WTC11 (cell line): ENCODE measurements around the gene NSD1.

Experiments used
- CTCF ChIP-seq: fragments of 200-600 bp; IDR thresholded peaks from 2 replicates; pipeline ENCODE4 v1.8.0; 2022; ENCODE audit warnings: antibody characterized with exemption
- E2F5 ChIP-seq: sonication (generic); formaldehyde crosslinking; IDR thresholded peaks from 2 replicates; pipeline ENCODE4 v1.8.1; 2022; ENCODE audit warnings: mild to moderate bottlenecking, moderate library complexity, missing genetic modification reagents
- TF ChIP-seq, protein P1 (sequence below): fragments of 250-450 bp; sonication (Bioruptor Pico); IDR thresholded peaks from 2 replicates; pipeline ENCODE4 v1.8.0; 2021; ENCODE audit warnings: mild to moderate bottlenecking

GRCh38 chr5:177275883-177276282, 142.3 kb downstream of the NSD1 start:
- TF ChIP-seq CTCF (no peak), E2F5 (CRISPR knock-in tag) (no peak)
- TF ChIP-seq, protein P1, sequence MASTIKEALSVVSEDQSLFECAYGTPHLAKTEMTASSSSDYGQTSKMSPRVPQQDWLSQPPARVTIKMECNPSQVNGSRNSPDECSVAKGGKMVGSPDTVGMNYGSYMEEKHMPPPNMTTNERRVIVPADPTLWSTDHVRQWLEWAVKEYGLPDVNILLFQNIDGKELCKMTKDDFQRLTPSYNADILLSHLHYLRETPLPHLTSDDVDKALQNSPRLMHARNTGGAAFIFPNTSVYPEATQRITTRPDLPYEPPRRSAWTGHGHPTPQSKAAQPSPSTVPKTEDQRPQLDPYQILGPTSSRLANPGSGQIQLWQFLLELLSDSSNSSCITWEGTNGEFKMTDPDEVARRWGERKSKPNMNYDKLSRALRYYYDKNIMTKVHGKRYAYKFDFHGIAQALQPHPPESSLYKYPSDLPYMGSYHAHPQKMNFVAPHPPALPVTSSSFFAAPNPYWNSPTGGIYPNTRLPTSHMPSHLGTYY = no peak
